NB4 (cell line): Measurements from ENCODE around the gene FAM53A.

ENCODE experiments used
- CTCF ChIP-seq: IDR thresholded peaks from one replicate; pipeline ENCODE4 v1.5.1; 2012; ENCODE audit warnings: low read depth, low read length
- MAX ChIP-seq: IDR thresholded peaks from 2 replicates; pipeline ENCODE4 v1.6.1; 2011; ENCODE audit warnings: low read depth, low read length
- POLR2A ChIP-seq: IDR thresholded peaks from 2 replicates; pipeline ENCODE4 v1.6.1; 2011; ENCODE audit warnings: mild to moderate bottlenecking; ENCODE audit not compliant: insufficient read length; ENCODE audit errors: extremely low read depth

DNA sequence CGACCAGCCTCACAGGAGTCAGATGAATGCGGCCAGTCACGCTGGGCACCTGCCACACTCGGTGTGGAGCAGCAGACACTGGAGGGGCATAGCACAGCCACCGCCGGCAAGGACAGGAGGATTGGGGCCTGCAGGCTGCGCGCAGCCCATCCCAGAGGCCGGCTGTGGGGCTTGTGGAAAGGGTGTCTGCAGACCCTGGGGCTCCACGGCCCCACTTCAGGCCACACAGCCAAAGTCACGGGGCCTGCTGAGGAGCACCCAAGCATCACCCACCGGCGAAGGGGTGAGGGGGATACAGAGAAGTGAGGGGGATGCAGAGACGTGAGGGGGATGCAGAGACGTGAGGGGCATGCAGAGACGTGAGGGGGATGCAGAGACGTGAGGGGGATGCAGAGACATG is 70.1 kb downstream of the FAM53A start:
- TF ChIP-seq CTCF = no peak
- TF ChIP-seq POLR2A = no peak
- no peak for TF ChIP-seq MAX
